Measurements from ENCODE around the gene FBN3.

- TF ChIP-seq POLR2AphosphoS5 (IDR thresholded peaks at IDR 0.05; ENCODE audit: borderline replicate concordance, low read depth, low read length): no peak
- no peak for TF ChIP-seq EZH2 (IDR thresholded peaks at IDR 0.05)
These were observed 6.4 kb downstream of the FBN3 start for GRCh38 chr19:8143041-8143440.
